K562 (cell line): Measurements from ENCODE around the gene KRT85. TPM values are rescaled to one million over a fixed set of nuclear protein-coding genes. Genes with fewer than 3 reads are reported as not detected.

Experiments
- ATAC-seq: fragments of 200-7000 bp; cut with Tn5 transposase; 3 replicates; pipeline ENCODE4 v1.9.1; 2020; ENCODE audit warnings: moderate library complexity
- BruUV-seq: library from RNA; stranded (reverse); fragments of 400-500 nt; replicated peaks from 2 replicates; lab custom pipeline; 2021; lab: Mats Ljungman, UMichigan
- CTCF ChIA-PET: fragments of 300-600 bp; formaldehyde crosslinking; extraction: SDS; loops from one replicate; lab custom pipeline; 2021; ENCODE audit warnings: low intra/inter-chr PET ratio; lab: Yijun Ruan, JAX
- POLR2A ChIA-PET: fragments of 300-600, 350-650 bp; sonication (Branson Sonifier 250); formaldehyde crosslinking; extraction: SDS; loops from one replicate; lab custom pipeline; 2021; ENCODE audit warnings: antibody characterized with exemption, inconsistent platforms; lab: Yijun Ruan, JAX
- DNase-seq, 4 experiments: peaks; one replicate each; pipeline versions ENCODE4 v3.0.0 to v3.0.0-alpha.2; 2011 to 2018; ENCODE audit warnings: low spot score in 3 of 4, mixed read lengths in 3 of 4; ENCODE audit errors: extremely low read depth in 1 of 4
- FAIRE-seq: peaks from 2 replicates; lab custom pipeline; 2011; peaks lifted over from hg19 to GRCh38; lab: Jason Lieb, UNC
- H2AFZ ChIP-seq: 2 replicates; pipeline ENCODE4 v1.6.0; 2011; ENCODE audit warnings: low read depth, low read length, control low read depth, inconsistent platforms
- H3K27ac ChIP-seq: fragments of 200-600 bp; 3 replicates; pipeline ENCODE4 v1.8.0; 2011; ENCODE audit warnings: low read depth, mild to moderate bottlenecking, control low read depth, inconsistent platforms, low read length, moderate library complexity, mixed read lengths; ENCODE audit errors: extremely low read depth
- H3K27me3 ChIP-seq, 2 experiments: fragments of 300-600 bp in 1 of 2; 2 replicates in 1 of 2; 3 replicates in 1 of 2; pipeline versions ENCODE4 v1.6.0 to v1.8.0; 2011; ENCODE audit warnings: inconsistent platforms in 2 of 2, low read length in 2 of 2, mild to moderate bottlenecking in 1 of 2, mixed read lengths in 1 of 2, moderate library complexity in 1 of 2; ENCODE audit not compliant: control insufficient read depth in 2 of 2, insufficient read depth in 2 of 2
- H3K36me3 ChIP-seq: fragments of 300-600 bp; 3 replicates; pipeline ENCODE4 v1.8.0; 2011; ENCODE audit warnings: mild to moderate bottlenecking, low read length, inconsistent platforms; ENCODE audit not compliant: control insufficient read depth, insufficient read depth
- H3K4me1 ChIP-seq, 2 experiments: fragments of 200-600 bp in 1 of 2; replicated peaks in 1 of 2; 2 replicates in 1 of 2; 3 replicates in 1 of 2; pipeline versions ENCODE4 v1.5.1 to v1.8.0; 2011; ENCODE audit warnings: inconsistent platforms in 2 of 2, low read length in 2 of 2, mild to moderate bottlenecking in 1 of 2, mixed read lengths in 1 of 2, moderate library complexity in 1 of 2; ENCODE audit not compliant: control insufficient read depth in 2 of 2, insufficient read depth in 2 of 2
- H3K4me2 ChIP-seq: 2 replicates; pipeline ENCODE4 v1.6.1; 2011; ENCODE audit warnings: low read length, control low read depth, inconsistent platforms, mixed read lengths; ENCODE audit not compliant: insufficient read depth
- H3K4me3 ChIP-seq: fragments of 200-600 bp; sonication (generic), shearing (Covaris generic); 2 replicates; pipeline ENCODE4 v1.5.1; 2016; ENCODE audit warnings: control low read depth, inconsistent platforms
- H3K79me2 ChIP-seq: fragments of 200-600 bp; 3 replicates; pipeline ENCODE4 v1.8.0; 2011; ENCODE audit warnings: low read length, inconsistent platforms; ENCODE audit not compliant: control insufficient read depth, insufficient read depth
- H3K9ac ChIP-seq, 2 experiments: 2 replicates each; pipeline versions ENCODE4 v1.6.0 to v1.6.1; 2011; ENCODE audit warnings: low read depth in 2 of 2, low read length in 2 of 2, control low read depth in 1 of 2, inconsistent platforms in 1 of 2, mild to moderate bottlenecking in 1 of 2, mixed read lengths in 1 of 2; ENCODE audit not compliant: insufficient read depth in 1 of 2
- H3K9me1 ChIP-seq: one replicate; pipeline ENCODE4 v1.6.0; 2011; ENCODE audit warnings: inconsistent platforms, mild to moderate bottlenecking, low read length, moderate library complexity; ENCODE audit not compliant: control insufficient read depth, insufficient read depth
- H3K9me3 ChIP-seq: replicated peaks from 2 replicates; pipeline ENCODE4 v1.5.1; 2011; ENCODE audit warnings: low read depth, low read length, inconsistent platforms; ENCODE audit not compliant: control insufficient read depth, insufficient read depth
- H4K20me1 ChIP-seq: replicated peaks from 2 replicates; pipeline ENCODE4 v1.6.1; 2011; ENCODE audit warnings: low read length, inconsistent platforms, mixed read lengths; ENCODE audit not compliant: control insufficient read depth, insufficient read depth
- ETS2 ChIP-seq: IDR thresholded peaks from 2 replicates; pipeline ENCODE4 v1.6.1; 2016; ENCODE audit warnings: borderline replicate concordance, missing genetic modification characterization, mild to moderate bottlenecking, moderate library complexity, missing compliant biosample characterization; ENCODE audit not compliant: poor library complexity, severe bottlenecking
- FIP1L1 ChIP-seq: fragments of 200-400 bp; formaldehyde crosslinking; IDR thresholded peaks from 2 replicates; pipeline ENCODE4 v1.6.1; 2018; ENCODE audit warnings: mild to moderate bottlenecking, low read depth, low read length; ENCODE audit not compliant: poor library complexity, severe bottlenecking
- HMGN3 ChIP-seq: IDR thresholded peaks from 2 replicates; pipeline ENCODE4 v1.6.1; 2011; ENCODE audit warnings: borderline replicate concordance, low read depth, mild to moderate bottlenecking, mixed read lengths, low read length; ENCODE audit not compliant: insufficient read length; ENCODE audit errors: extremely low read depth
- HNRNPL ChIP-seq: fragments of 200-400 bp; formaldehyde crosslinking; IDR thresholded peaks from 2 replicates; pipeline ENCODE4 v1.6.1; 2017; ENCODE audit warnings: low read depth, mild to moderate bottlenecking, low read length
- MCM5 ChIP-seq: fragments of 450-650 bp; IDR thresholded peaks from 2 replicates; pipeline ENCODE4 v1.6.1; 2016; ENCODE audit warnings: low read depth
- NFYB ChIP-seq: IDR thresholded peaks from 2 replicates; pipeline ENCODE4 v1.6.1; 2011; ENCODE audit warnings: mild to moderate bottlenecking, moderate library complexity; ENCODE audit not compliant: insufficient read length; ENCODE audit errors: extremely low read depth
- PCBP2 ChIP-seq: fragments of 200-400 bp; formaldehyde crosslinking; IDR thresholded peaks from 2 replicates; pipeline ENCODE4 v1.6.1; 2018; ENCODE audit warnings: low read length, low read depth, mild to moderate bottlenecking, moderate library complexity; ENCODE audit not compliant: poor library complexity, severe bottlenecking
- SIX5 ChIP-seq, 2 experiments: IDR thresholded peaks; 2 replicates each; pipeline ENCODE4 v1.6.1; 2011; ENCODE audit warnings: low read length in 2 of 2, borderline replicate concordance in 1 of 2, low read depth in 1 of 2, mild to moderate bottlenecking in 1 of 2, moderate library complexity in 1 of 2; ENCODE audit not compliant: insufficient read depth in 1 of 2
- ZNF707 ChIP-seq: fragments of 250-450 bp; sonication (Bioruptor Pico); conservative IDR thresholded peaks from 2 replicates; pipeline ENCODE4 v1.8.0; 2022; ENCODE audit warnings: inconsistent platforms, mild to moderate bottlenecking, moderate library complexity
- ZNF785 ChIP-seq: fragments of 250-450 bp; sonication (Bioruptor Pico); IDR thresholded peaks from 2 replicates; pipeline ENCODE4 v1.4.0; 2020; ENCODE audit warnings: mild to moderate bottlenecking
- WGBS: fragments of 100-300 bp; shearing (Covaris generic); methylation state at CpG from one replicate; pipeline ENCODE4 v1.1.6; 2016; ENCODE audit warnings: low coverage, mixed read lengths; ENCODE audit not compliant: insufficient coverage; ENCODE audit errors: missing lambda C conversion rate; 5-methylcytosine and 5-hydroxymethylcytosine counted together
- in situ Hi-C: fragments of 300-500 bp; cut with MboI; formaldehyde crosslinking; loops from 4 replicates; pipeline ENCODE4 v1.15.0; 2018; ENCODE audit warnings: inconsistent platforms, mixed read lengths
- intact Hi-C: fragments of 100-400 bp; cut with micrococcal nuclease; formaldehyde crosslinking; loops from 2 replicates; pipeline ENCODE4 v1.14.2; 2022
- polyA plus RNA-seq, 8 experiments: library from polyadenylated mRNA; depleted of rRNA in 4 of 8; stranded (reverse) in 5 of 8; unstranded in 3 of 8; fragments of >200 nt; fragmentation: Nextera tagmentation in 2 of 8; fragmentation: Illumina TruSeq in 1 of 8; extraction: Ambion mirVana in 2 of 8; extraction: Trizol in 1 of 8; gene quantifications; 2 replicates each; pipeline versions ENCODE4 v1.2.1 to v1.2.3, GENCODE V29; 2011 to 2014; ENCODE audit warnings: inconsistent platforms in 1 of 8, missing spikeins in 1 of 8
- total RNA-seq, 7 experiments: library from RNA; depleted of rRNA in 6 of 7; stranded (reverse); fragments of >200 nt in 6 of 7; fragmentation: Illumina TruSeq in 2 of 7; extraction: Trizol in 2 of 7; gene quantifications; 2 replicates each; pipeline versions ENCODE4 v1.2.1 to v1.2.3, GENCODE V29; 2011 to 2021; ENCODE audit warnings: low replicate concordance in 1 of 7
- TF ChIP-seq, protein P1 (sequence below): fragments of 250-450 bp; sonication (Bioruptor Pico); IDR thresholded peaks from 2 replicates; pipeline ENCODE4 v1.8.0; 2021; ENCODE audit warnings: moderate library complexity, mild to moderate bottlenecking, inconsistent platforms
- TF ChIP-seq, protein P2 (sequence below), 3 experiments: IDR thresholded peaks in 2 of 3; conservative IDR thresholded peaks in 1 of 3; 2 replicates each; pipeline ENCODE4 v1.5.1; 2011 to 2012; ENCODE audit warnings: low read length in 3 of 3, mild to moderate bottlenecking in 3 of 3, control low read depth in 2 of 3, improper control_type of control experiment in 1 of 3, inconsistent platforms in 1 of 3, low read depth in 1 of 3, mixed read lengths in 1 of 3, moderate library complexity in 1 of 3; ENCODE audit not compliant: insufficient read depth in 2 of 3

Gene KRT85
- total and polyA plus RNA-seq, 9 of the 15 experiments (the other 6 are each of a cell fraction or from before 2014, with no cell fraction given), result not detected

DNA sequence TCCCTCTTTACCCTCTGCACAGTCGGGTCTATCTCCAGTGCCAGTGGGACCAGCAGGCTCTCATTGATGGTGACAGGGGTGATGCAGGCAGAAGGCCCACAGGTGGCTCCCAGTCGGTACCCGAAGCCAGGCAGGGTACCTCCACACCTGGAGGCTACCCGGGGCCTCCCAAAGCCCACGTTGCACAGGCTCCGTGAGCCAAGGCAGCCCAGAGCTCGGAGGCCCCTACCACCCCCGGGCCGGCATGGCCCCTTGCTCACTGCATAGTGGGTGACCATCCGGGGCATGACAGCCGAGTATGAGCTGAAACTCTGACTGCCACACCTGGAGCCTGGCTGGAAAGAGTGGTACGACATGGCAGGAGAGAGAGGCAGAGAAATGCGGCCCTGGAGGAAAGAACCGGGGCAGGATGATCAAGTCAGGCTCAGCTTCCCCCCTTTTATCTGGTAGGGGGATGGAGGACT lies 38.7 kb upstream of the KRT85 start, which contains the start of gene KRT82 (continued):
- TF ChIP-seq, protein P1, sequence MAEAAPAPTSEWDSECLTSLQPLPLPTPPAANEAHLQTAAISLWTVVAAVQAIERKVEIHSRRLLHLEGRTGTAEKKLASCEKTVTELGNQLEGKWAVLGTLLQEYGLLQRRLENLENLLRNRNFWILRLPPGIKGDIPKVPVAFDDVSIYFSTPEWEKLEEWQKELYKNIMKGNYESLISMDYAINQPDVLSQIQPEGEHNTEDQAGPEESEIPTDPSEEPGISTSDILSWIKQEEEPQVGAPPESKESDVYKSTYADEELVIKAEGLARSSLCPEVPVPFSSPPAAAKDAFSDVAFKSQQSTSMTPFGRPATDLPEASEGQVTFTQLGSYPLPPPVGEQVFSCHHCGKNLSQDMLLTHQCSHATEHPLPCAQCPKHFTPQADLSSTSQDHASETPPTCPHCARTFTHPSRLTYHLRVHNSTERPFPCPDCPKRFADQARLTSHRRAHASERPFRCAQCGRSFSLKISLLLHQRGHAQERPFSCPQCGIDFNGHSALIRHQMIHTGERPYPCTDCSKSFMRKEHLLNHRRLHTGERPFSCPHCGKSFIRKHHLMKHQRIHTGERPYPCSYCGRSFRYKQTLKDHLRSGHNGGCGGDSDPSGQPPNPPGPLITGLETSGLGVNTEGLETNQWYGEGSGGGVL (CRISPR knock-in tag), result no peak
- TF ChIP-seq HMGN3 (no peak), PCBP2 (no peak), NFYB (no peak), SIX5 (IDR thresholded peaks at IDR 0.05; ENCODE audit: borderline replicate concordance in 1 of 2, insufficient read depth in 1 of 2, low read depth in 1 of 2, low read length in 2 of 2) (no peak), ETS2 (tag) (no peak), ZNF707 (CRISPR knock-in tag) (no peak), MCM5 (no peak)

DNA sequence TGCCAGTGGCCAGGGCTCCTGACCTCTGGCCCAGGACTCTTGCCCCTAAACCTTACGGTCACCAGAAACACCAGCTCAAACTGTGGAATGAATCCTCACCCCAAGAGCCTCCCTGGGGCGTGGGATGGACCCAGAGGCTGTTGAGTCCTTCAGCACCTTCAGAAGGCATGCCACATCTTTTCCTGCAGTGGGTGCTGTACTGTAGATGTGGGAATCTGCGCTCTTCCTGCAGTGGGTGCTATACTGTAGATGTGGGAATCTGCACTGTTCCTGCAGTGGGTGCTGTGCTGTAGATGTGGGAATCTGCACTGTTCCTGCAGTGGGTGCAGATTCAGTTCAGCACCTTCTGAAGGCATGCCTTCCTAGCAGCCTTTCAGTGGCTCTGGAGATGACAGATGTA lies 37.7 kb upstream of the KRT85 start:
- Histone ChIP-seq H2AFZ (no peak overlapping the region), H3K4me3 (no peak overlapping the region), H3K27me3 (peaks cover 0 to 69% of the 10 kb centered on the region in 2 experiments; a peak in 4 of 5 replicates), H3K27ac (no peak overlapping the region), H3K9ac (no peak overlapping the region), H3K9me1 (no peaks in the 10 kb centered on the region), H3K9me3 (no peaks in the 10 kb centered on the region), H3K4me1 (no peaks in the 10 kb centered on the region), H3K79me2 (no peaks in the 10 kb centered on the region), H3K4me2 (no peak overlapping the region), H4K20me1 (no peaks in the 10 kb centered on the region), H3K36me3 (no peaks in the 10 kb centered on the region)
- whole genome bisulfite sequencing, result 3% methylated on average over 3 of the region's 3 CpGs
- FAIRE-seq (no peak), DNase-seq (no peak), ATAC-seq (no peak)
- ChIA-PET CTCF (no interaction called here), POLR2A (interaction anchor here (0.9 kb wide), 1 partner anchor 18 kb away, joined by 3 read pairs; no protein-coding TSS in a partner anchor)
- no TSS peak for BruUV-seq
- in situ Hi-C loops, result no loop called here
- no peak for TF ChIP-seq HNRNPL
- no peak for TF ChIP-seq FIP1L1
- TF ChIP-seq, protein P2, sequence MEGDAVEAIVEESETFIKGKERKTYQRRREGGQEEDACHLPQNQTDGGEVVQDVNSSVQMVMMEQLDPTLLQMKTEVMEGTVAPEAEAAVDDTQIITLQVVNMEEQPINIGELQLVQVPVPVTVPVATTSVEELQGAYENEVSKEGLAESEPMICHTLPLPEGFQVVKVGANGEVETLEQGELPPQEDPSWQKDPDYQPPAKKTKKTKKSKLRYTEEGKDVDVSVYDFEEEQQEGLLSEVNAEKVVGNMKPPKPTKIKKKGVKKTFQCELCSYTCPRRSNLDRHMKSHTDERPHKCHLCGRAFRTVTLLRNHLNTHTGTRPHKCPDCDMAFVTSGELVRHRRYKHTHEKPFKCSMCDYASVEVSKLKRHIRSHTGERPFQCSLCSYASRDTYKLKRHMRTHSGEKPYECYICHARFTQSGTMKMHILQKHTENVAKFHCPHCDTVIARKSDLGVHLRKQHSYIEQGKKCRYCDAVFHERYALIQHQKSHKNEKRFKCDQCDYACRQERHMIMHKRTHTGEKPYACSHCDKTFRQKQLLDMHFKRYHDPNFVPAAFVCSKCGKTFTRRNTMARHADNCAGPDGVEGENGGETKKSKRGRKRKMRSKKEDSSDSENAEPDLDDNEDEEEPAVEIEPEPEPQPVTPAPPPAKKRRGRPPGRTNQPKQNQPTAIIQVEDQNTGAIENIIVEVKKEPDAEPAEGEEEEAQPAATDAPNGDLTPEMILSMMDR (IDR thresholded peaks at IDR 0.05 in 2 of 3, conservative IDR thresholded peaks at IDR 0.05 in 1 of 3; ENCODE audit: insufficient read depth in 2 of 3, low read depth in 1 of 3, low read length in 3 of 3), result peak in 1 of 3 experiments; percentile 28; a peak in 1 of 6 replicates
- TF ChIP-seq ZNF785 (CRISPR knock-in tag), result no peak
- intact Hi-C loops, result no loop called here
